GM18909 (cell line): Measurements from ENCODE around the gene POLL.
"Not testable (repeated sequence)": the region's sequence is repeated elsewhere in the genome, so short reads cannot be mapped to it uniquely, and the experiment has no call there.

Experiments
- ATAC-seq: cut with Tn5 transposase; IDR thresholded peaks from one replicate; pipeline ENCODE4 v1.9.1; 2021; ENCODE audit warnings: mild to moderate bottlenecking; ENCODE audit not compliant: unreplicated experiment, poor library complexity

The POLL gene

DNA sequence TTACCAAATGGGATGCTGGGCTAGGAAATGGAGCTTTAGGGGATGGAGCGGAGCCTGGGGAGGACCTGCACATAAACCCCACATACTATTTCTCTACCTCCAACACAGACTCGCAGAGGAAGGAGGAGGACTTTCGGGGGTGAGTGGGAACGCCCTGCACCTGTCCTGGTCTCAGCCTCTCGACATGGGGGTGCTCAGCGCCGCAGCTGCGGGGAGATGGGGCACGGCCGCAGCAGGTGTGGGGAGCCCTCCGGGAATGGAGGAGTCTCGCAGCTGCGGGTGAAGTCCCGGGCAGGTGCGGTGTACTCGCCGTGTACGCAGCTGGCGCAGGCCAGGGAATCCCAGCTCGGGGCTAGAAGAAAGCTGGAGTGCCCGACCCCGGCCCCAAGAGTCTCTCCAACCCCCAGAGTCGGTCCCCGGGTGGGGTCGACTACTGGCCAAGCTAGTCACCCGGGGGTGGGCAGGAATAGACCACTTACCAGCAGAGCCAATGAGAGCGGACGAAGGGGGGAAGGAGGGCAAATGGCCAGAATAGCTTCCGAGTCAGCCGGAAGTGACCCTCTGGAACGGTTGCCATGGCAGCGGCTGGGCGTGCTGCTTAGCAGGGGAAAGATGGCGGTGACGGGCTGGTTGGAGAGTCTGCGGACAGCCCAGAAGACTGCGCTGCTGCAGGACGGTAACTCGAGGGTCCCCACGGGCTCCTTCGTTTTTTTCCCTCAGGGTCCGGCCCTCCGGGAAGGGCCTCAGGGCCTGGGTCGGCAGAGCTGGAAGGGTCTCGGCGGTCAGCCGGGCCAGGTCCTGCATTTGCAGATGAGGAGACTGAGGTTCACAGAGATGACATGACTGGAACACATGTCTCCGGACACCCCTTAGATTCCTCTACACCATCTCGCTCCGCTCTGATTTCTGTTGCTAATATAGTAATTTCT, at the start of gene POLL, which contains the start of gene DPCD:
Gene POLL (minus strand): TSS at position 533 of the 929 bp plus-strand sequence. CDS start 897 bp downstream, outside the sequence.
Gene DPCD (plus strand): TSS at position 597 of the 929 bp plus-strand sequence. CDS start 16 bp downstream, at position 613.
- ATAC-seq, result peak; percentile 96

DNA sequence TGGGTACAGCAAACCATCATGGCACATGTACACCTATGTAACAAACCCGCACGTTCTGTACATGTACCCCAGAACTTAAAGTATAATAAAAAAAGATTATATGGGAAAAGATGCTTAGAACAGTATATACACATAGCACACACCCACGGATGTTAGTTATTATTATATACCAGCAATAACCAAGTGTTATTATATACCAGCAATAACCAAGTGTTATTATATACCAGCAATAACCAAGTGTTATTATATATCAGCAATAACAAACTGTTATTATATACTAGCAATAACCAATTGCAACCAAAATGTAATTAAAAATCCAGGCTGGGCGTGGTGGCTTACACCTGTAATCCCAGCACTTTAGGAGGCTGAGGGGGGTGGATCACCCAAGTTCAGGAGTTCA, 45.5 kb upstream of the POLL start:
- not testable (repeated sequence) for ATAC-seq

DNA sequence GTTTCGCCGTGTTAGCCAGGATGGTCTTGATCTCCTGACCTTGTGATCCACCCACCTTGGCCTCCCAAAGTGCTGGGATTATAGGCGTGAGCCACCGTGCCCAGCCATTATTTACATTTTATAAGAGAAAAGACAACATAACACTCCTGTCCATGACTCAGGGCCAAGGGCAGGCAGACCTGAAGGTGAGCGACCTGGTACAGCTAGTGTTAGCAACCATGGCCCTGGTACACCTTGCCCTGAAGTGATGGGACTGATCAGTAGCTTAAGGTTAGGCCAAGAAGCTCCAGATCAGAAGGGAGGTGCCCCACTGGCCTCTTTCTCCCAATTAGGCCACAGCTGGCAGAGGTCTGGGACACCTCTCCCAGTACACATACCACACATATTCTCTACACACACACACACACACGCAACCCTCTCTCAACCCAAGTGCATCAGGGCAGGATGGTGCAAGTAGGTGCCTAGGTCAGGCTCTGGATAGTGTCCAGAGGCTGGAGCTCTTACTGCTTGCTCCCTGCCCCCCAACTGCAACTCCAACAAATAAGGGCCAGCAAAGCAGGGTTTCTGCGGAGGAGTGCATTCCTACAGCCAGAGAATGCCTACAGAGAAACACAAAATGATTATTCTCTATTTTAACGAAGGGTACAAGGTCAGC, 43.9 kb upstream of the POLL start:
- no peak for ATAC-seq

DNA sequence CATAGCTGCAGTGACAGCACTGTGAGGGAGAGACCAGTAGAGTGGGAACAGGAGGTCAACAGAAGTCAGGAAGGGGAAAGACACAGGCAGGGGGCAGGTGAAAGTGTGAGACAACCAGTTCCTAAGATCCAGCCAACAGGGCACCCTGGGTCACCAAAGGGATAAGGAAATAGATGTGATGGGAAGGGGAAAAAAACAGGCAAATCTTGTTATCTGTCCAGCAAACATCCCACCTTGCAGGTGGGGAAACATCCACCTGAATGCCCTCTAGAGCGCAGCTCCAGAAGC, 42.5 kb upstream of the POLL start:
- no peak for ATAC-seq

DNA sequence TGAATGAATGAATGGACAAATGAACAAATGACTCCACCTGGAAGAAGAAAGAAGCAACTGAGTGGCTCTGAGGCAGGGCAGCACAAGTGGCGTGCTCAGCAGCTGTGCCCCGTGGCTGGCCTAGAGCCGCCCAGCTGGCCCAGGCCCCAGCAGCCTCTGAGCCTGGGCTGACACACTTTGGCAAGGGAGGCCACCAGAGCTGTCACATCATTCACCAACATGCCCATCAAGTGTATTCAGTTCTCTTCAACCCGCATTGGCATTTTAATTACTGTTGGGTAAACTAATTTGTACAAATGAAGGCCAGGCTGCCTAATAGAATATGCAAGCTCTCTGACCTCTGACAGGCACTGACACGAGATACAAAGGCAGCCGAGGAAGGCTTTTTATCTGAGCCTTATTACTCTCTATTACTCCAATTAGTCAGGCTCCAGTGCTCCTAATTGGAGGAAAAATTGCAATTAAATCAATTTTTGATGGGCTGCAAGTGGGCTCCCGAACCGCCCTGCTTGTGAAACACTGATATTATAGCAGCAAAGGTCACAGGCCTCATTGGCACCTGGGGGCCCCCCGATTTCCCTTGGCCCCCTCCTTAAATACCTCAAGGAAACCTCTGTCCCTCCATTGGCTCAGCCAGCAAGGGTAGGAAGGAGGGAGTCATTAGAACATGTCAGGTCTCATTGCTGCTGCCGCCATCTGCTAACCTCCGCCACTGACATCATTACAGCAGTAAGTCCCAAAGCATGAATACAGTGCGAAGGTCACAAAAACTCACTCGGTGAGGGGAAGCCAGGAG, 42.0 kb upstream of the POLL start:
- no peak for ATAC-seq

DNA sequence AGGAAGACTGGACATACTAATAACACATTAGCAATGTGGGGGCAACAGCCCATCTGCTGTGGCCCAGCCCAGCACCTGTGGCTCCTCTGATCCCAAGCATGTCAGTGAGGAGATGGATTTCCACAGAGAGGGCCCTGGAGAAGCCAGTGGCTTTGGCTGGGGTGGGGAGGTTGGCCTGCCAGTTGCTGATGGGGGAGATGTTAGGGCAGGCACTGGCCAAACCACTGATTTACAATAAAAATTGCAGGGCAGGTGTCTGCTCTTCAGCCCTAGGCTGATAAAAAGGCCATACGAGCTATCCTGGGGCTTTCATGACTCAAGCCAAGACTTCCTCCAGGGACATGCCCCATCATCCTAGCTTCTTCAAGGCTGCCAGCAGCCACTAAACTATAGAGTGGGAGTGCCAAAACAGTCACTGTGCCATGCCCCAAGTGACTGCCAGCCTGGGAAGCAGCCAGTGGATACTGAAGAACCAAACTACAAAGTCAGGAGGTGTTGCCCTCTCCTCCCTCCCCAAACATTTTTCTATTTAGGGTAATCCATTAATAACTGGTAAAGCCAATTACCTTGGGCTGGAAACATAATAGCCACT, 37.9 kb upstream of the POLL start:
- ATAC-seq, result no peak

DNA sequence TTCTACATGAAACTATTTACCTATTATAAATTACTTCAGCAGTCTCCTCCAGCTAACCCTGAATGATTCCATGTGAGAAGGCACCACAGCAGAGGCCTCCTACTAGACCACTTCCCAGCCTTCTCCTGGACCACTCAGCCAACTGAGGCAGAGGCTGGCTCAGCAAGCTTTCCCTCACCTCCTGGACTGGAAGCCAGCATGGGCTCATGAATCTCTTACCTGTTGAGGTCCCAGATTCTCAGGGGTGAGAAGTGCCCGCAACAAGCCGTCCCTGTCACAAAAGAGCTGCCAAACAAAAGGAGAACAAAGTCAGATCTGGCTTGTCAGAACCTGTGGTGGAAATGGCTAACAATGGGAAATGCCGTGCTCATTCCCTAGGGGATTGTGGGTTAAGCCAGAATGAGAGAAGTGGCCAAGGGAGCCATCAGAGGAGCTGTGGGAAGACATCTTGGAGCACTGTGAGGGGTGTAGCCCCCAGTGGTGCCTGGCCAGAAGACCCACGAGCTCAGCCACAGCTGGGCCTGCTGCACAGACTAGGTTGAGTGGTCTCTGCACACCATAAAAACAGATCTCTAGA, 36.6 kb upstream of the POLL start:
- ATAC-seq, result no peak

DNA sequence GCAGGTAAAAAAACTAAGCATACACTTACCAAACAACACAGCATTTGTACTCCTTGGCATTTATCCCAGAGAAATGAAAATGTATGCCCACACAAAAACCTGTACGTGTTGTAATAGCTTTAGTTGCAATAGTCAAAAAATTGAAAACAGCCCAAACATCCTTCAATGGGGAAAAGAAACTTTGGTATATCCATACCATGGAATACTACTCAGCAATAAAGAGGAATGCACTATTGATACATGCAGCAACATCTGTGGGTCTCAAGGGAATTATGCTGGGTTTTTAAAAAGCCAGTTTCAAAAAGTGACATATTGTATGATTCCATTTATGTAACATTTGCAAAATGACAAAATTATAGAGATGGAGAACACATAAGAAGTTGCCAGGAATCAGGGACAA, 35.5 kb upstream of the POLL start:
- ATAC-seq, result no peak

DNA sequence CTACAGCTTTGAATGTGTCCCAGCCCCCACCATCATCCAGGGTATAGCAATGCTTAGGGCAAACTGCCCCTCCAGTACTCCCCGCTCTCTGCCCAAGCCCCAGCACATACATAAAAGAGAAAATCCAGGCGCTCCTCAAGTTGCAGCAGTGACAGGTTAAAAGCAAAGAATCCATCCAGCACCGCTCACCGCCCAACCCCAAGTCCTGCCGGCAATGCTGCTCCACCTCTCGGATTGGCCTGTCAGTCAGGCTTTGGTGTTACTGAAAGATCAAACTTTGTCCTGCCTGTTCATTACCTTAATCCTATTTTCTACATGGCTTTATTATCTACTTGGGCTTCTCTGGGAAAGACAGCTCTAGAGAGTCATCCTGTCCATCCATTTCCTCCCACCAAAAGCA, 31.9 kb upstream of the POLL start:
- ATAC-seq, result no peak

DNA sequence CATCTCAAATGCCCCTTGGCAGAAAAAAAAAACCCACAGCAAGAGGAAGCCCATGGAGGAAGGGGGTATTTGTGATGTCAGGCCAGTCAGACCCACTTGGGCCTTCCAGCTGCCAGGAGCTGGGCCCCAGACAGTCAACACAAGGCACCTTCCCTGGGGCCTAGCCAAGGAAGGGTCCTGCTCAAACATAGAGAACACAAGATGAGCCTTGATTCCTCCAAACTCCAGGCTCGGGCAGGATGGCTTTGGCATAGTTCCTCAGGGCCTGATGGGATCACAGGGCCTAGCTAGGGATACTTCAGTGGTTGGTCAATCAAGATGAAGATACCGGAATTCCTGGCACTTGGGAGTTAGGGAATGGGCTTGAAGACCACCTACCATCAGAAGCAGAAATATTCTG, 30.8 kb upstream of the POLL start:
- ATAC-seq, result no peak

DNA sequence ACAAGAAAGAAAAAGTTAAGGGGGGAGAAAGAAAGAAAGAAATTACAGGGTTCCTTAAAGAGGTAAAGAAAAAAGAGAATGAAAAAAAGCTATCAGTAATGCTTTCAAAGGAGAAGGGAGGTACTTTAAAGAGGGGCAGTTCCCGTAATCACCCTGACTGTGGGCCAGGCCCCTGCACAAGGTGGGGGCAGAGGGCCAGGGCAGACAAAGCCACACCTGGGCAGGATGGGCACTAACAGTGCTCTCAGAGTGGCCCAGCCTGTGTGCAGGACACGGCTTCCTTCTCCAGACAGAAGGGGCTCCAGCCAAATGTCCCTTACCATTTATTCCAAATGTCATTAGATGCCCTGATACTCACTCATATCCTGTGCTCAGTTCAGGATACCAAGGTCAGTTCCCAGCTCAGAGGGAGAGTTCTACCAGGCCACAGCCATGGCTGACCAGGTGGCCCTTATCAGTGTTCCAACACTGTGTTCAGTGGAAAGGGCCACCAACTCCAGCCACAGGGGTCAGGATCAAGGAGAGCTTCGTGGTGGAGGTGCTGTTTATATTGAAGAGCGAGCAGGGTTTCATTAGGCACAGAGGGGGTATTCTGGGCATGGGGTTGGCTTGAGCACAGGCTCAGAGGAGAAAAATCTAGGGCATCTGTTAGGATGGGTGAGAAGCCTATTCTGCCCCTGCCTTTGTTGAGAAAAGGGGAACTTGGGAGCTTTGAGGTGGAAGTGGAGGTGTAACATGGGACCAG, 29.9 kb upstream of the POLL start:
- no peak for ATAC-seq

DNA sequence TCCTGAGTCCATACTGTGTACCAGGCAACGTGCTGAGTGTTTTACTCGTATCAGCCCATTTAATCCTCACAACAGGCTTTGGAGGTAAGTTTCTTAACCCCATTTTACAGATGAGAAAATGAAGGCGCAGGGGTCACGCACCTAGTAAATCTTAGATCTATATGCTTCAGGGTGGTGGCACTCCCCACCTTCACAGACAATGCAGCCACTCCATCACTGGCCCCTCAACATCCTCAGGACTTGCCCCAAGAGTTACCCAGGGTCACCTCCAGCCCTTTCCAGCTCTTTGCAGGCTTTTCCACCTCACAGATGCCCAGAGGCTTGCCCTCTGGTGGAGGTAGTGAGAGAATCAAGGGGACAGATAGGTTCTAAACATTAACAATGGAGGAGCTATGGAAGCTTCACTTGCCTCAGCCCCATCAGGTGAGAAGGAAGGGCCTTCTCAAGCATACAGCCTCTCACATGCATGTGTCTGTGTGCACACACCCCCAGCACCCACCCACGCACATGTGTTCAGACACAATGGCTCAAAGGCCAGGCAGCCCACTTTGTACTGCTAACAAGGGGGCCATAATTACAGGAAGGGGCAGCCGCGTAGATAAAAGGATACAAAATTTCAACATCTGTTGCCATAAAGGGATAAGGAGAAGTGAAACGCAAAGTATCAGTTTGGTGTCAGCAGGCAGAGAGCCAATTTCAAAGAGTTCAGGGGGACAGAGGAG, 29.2 kb upstream of the POLL start:
- no peak for ATAC-seq

DNA sequence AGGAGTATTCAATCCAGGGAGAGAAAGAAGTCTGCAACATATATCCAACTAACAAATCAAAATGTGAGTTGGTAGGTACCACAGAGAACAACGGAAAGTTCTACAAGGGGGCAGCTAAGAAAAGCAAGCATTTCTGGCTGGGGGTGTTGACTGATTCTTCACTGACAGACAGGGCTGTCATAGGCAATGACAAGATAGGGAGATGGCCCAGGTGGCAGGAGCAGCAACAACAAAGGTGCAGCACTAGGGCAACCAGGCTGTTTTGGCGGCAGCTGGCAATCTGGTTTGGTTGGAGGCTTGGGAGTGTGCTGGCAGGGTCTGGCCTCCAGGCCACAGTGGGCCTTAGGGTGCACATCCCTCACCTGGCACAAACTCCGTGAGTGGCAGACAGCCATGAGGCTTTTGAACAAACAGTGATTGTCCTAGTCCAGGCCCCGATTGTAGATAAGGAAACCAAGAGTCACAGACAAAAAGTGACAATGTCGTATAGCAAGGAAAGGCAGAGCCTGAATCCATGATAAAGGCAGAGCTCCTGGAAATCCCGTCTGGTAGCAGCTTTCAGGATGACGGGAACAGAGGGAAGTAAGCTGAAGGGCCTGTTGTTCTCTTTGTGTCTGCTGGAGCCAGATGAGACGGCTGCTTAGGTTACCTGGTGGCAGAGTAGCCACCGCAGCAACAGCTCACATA, 28.5 kb upstream of the POLL start:
- no peak for ATAC-seq

DNA sequence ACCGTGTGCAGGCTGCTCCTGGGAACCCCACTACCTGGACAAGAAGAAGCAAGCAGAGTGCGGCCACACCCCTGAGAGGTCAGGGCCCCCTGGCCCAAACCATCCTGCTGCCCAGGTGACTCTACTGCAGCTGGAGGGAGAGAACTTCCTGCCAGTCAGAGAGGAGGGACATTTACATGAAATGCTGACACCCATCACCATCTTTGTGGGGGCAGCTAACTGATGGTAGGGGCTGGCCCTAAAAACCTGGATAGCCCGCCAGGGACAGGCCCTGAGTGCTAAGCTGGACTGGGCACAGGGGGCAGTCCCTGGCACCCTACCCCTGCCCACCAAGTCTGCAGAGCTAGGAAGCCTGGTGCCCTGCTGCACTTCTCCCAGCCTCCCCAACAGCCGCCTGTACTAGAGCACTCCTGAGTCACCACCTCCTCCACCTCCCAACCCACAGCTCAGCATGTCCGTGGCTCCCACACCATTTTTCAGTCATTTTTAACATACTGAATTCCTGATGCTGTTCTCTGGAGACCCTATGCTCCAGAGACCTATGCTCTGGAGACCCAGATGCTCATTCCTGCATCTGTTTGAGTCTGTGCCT, 27.6 kb upstream of the POLL start:
- ATAC-seq, result no peak

DNA sequence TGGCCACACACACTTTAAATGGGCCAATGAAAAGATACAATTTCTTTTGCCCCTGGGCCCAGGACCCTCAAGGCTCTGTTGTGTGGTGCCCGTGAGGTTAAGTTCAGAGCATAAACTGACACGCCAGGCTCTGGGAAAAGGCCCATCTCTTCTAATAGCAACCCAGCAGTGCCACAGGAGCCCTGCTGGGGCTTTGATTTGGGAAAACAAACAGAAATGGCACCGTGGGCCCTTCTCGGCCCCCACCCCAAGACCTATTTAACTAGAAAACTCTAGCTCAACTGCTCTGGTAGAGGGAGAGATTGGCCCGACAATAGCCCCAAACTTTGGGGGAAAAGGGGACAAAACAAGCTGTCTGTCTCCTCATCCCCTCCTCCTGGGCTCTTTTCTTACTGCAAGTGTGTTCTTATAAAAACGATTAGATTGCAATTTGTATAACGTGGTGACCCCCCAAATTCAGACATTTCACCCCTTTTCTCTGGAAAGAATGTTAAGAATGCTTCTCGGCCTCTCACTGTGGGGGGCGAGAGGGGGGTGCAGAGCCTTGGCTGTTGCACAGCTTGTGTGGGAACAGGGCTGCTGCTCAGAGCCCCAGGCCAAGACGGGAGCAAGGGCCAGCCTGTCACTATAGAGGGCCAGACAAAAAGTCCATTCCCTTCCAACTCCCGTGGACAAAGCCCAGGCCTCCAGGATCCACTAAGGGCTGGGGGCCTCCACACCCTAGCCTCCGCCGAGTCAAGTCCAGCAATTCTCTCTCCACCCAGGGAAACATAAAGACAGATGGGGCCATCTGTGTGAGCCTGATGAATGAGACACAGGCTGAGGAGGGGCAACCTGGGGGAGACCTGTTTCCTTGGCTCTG, 26.8 kb upstream of the POLL start:
- ATAC-seq, result no peak

DNA sequence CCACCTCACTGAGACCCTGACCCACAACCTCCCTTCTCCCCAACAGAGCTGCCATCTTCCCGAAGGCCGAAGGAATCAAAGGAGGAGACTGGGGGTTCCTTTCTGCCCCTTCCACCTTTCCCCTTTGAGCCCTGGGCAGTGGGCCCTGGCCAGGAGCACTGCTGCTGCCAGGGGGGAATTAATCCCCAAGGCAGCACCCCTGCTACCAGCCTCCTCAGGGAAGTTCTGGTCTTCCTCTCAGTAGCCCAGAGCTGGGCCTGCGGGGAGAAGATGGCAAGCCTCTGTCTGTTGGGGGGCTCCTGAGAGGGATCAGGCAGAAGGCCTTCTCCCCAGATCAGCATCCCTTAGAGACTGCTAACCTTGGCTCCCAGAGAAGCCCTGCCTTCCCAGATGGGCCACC, 25.6 kb upstream of the POLL start:
- ATAC-seq, result no peak

DNA sequence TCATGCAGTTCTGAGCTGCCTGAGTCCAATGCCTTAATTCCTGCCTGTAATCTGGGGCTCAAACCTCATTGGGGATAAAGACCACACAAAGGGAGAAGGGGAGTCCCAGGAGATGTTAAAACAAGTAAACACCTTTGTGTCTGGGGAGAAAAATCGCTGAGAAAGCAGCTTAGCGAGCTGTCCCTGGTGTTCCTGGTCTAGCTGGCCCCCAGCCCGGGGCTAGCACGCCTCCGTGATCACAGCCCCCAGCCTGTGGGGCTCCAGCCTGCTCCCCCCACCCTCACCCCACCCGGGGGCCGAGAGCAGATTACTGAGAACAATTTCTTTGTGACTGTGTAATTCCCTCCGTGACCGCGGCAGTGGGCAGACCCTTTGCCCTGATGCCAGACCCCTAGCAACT, 24.8 kb upstream of the POLL start:
- no peak for ATAC-seq
